Caco-2 (cell line): Measurements from ENCODE around the gene CTCF. TPM values are rescaled to one million over a fixed set of nuclear protein-coding genes. Genes with fewer than 3 reads are reported as not detected.

Source experiments
- BruUV-seq: library from RNA; stranded (reverse); fragments of 400-500 nt; replicated peaks from 2 replicates; lab custom pipeline; 2021; lab: Mats Ljungman, UMichigan
- CTCF ChIA-PET: fragments of 300-600 bp; sonication (Branson Sonifier 250); formaldehyde crosslinking; loops from one replicate; lab custom pipeline; 2022; ENCODE audit warnings: antibody characterized with exemption; lab: Charles Lee
- POLR2A ChIA-PET: fragments of 300-600 bp; sonication (Branson Sonifier 250); formaldehyde crosslinking; loops from one replicate; lab custom pipeline; 2022; ENCODE audit warnings: antibody characterized with exemption; lab: Charles Lee
- DNase-seq, 2 experiments: peaks; one replicate each; pipeline versions ENCODE4 v3.0.0 to v3.0.0-alpha.2; 2020 to 2022
- H3K27me3 ChIP-seq: replicated peaks from 2 replicates; pipeline ENCODE4 v1.6.0; 2011; ENCODE audit warnings: low read length; ENCODE audit not compliant: control insufficient read depth, insufficient read depth
- H3K36me3 ChIP-seq: 2 replicates; pipeline ENCODE4 v1.5.1; 2011; ENCODE audit warnings: low read length; ENCODE audit not compliant: control insufficient read depth, insufficient read depth
- H3K4me1 ChIP-seq: fragments of 250-450 bp; sonication (Bioruptor Pico); 2 replicates; pipeline ENCODE4 v1.5.1; 2020; ENCODE audit warnings: mild to moderate bottlenecking
- H3K4me3 ChIP-seq: 2 replicates; pipeline ENCODE4 v1.5.1; 2011; ENCODE audit warnings: low read depth, mild to moderate bottlenecking, control low read depth, low read length
- H3K9me3 ChIP-seq: fragments of 250-450 bp; sonication (Bioruptor Pico); 2 replicates; pipeline ENCODE4 v1.5.1; 2020; ENCODE audit warnings: mild to moderate bottlenecking, moderate library complexity
- H3K27ac Mint-ChIP-seq: one replicate; pipeline ENCODE4 v1.8.0; 2022; ENCODE audit warnings: mixed read lengths; ENCODE audit not compliant: unreplicated experiment
- H3K27me3 Mint-ChIP-seq: one replicate; pipeline ENCODE4 v1.8.0; 2022; ENCODE audit warnings: mixed read lengths; ENCODE audit not compliant: insufficient read depth, unreplicated experiment
- H3K36me3 Mint-ChIP-seq: one replicate; pipeline ENCODE4 v1.8.0; 2022; ENCODE audit warnings: mild to moderate bottlenecking, mixed read lengths; ENCODE audit not compliant: insufficient read depth, unreplicated experiment
- H3K4me1 Mint-ChIP-seq: one replicate; pipeline ENCODE4 v1.8.0; 2022; ENCODE audit warnings: low read depth, mixed read lengths; ENCODE audit not compliant: unreplicated experiment
- H3K4me3 Mint-ChIP-seq: one replicate; pipeline ENCODE4 v1.8.0; 2022; ENCODE audit warnings: mild to moderate bottlenecking, moderate library complexity, mixed read lengths; ENCODE audit not compliant: unreplicated experiment
- H3K9me3 Mint-ChIP-seq: one replicate; pipeline ENCODE4 v1.8.0; 2022; ENCODE audit warnings: mixed read lengths; ENCODE audit not compliant: unreplicated experiment
- intact Hi-C: fragments of 100-400 bp; cut with micrococcal nuclease; formaldehyde crosslinking; loops from one replicate; pipeline ENCODE4 v1.10.0; 2022; ENCODE audit not compliant: unreplicated experiment
- total RNA-seq: library from RNA; stranded (reverse); gene quantifications from 2 replicates; pipeline ENCODE4 v1.2.3, GENCODE V29; 2022
- TF ChIP-seq, protein P1 (sequence below), 2 experiments: fragments of 200-600 bp in 1 of 2; IDR thresholded peaks; 1 replicate in 1 of 2; 2 replicates in 1 of 2; pipeline versions ENCODE4 v1.5.1 to v1.8.0; 2011 to 2022; ENCODE audit warnings: antibody characterized with exemption in 1 of 2, control low read depth in 1 of 2, inconsistent platforms in 1 of 2, low read depth in 1 of 2, low read length in 1 of 2, mild to moderate bottlenecking in 1 of 2, moderate library complexity in 1 of 2; ENCODE audit not compliant: insufficient read depth in 1 of 2, severe bottlenecking in 1 of 2, unreplicated experiment in 1 of 2

The CTCF gene
- total RNA-seq, 1 experiment from 2014 or later = 67.8 TPM

DNA sequence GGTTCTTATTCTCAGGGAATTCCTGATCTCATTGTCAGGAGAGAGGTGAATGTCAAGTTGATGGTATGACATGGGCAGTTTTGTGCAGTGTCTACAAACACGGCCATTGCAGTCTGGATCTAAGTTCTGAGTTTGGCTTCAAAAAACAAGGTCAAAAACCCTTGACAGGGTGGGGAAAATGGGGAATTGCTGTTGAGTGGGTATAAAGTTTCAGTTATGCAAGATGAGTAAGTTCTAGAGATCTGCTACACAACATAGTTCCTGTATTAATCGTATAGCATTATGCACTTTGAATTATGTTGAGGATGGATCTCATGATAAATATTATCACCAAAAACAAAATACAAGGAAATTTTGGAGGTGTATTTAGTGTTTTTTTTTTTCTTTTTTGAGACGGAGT is 46.0 kb downstream of the CTCF start:
- H3K4me1 Mint-ChIP-seq = no peaks in the 10 kb centered on the region
- Histone ChIP-seq H3K36me3 (peaks cover 3% of the 10 kb centered on the region; the same call in 1 of the 2 replicates), H3K27me3 (no peaks in the 10 kb centered on the region), H3K4me1 (no peaks in the 10 kb centered on the region), H3K4me3 (no peak overlapping the region), H3K9me3 (no peaks in the 10 kb centered on the region; the same call in 1 of the 2 replicates)
- no peaks in the 10 kb centered on the region for H3K9me3 Mint-ChIP-seq
- no peak for DNase-seq
- H3K4me3 Mint-ChIP-seq = no peak overlapping the region
- intact Hi-C loops = no loop called here
- no peaks in the 10 kb centered on the region for H3K27me3 Mint-ChIP-seq
- H3K27ac Mint-ChIP-seq = no peak overlapping the region
- POLR2A ChIA-PET = no interaction called here
- BruUV-seq = no TSS peak
- H3K36me3 Mint-ChIP-seq = peaks cover 34% of the 10 kb centered on the region
- CTCF ChIA-PET = no interaction called here
- TF ChIP-seq, protein P1, sequence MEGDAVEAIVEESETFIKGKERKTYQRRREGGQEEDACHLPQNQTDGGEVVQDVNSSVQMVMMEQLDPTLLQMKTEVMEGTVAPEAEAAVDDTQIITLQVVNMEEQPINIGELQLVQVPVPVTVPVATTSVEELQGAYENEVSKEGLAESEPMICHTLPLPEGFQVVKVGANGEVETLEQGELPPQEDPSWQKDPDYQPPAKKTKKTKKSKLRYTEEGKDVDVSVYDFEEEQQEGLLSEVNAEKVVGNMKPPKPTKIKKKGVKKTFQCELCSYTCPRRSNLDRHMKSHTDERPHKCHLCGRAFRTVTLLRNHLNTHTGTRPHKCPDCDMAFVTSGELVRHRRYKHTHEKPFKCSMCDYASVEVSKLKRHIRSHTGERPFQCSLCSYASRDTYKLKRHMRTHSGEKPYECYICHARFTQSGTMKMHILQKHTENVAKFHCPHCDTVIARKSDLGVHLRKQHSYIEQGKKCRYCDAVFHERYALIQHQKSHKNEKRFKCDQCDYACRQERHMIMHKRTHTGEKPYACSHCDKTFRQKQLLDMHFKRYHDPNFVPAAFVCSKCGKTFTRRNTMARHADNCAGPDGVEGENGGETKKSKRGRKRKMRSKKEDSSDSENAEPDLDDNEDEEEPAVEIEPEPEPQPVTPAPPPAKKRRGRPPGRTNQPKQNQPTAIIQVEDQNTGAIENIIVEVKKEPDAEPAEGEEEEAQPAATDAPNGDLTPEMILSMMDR (IDR thresholded peaks at IDR 0.05; ENCODE audit: insufficient read depth in 1 of 2, low read depth in 1 of 2, low read length in 1 of 2, severe bottlenecking in 1 of 2, unreplicated experiment in 1 of 2) = no peak

DNA sequence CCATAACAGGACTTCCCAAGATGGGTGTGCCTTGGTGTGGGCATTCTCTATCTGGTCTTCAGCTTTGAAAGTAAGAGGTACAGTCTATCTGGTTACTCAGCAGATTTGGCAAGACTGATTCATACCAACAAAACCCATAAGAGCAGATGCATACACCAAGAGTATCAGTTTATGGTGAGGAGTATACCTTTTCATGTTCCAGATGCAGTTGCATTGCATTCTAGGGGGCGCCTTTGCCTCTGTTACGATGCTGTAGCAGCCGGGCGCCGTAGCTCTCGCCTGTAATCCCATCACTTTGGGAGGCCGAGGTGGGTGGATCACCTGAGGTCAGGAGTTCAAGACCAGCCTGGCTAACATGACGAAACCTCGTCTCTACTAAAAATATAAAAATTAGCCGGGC is 51.5 kb downstream of the CTCF start:
- H3K4me3 Mint-ChIP-seq = no peak overlapping the region
- intact Hi-C loops = loop anchor here (1.0 kb wide), 1 partner anchor 16 kb away; no protein-coding TSS in a partner anchor
- Histone ChIP-seq H3K4me1 (no peaks in the 10 kb centered on the region), H3K9me3 (no peaks in the 10 kb centered on the region; the same call in 1 of the 2 replicates), H3K4me3 (no peak overlapping the region), H3K36me3 (peaks cover 3% of the 10 kb centered on the region; the same call in 1 of the 2 replicates), H3K27me3 (no peaks in the 10 kb centered on the region)
- no TSS peak for BruUV-seq
- no peaks in the 10 kb centered on the region for H3K9me3 Mint-ChIP-seq
- H3K27ac Mint-ChIP-seq = no peak overlapping the region
- peak in 1 of 2 experiments; percentile 44 for DNase-seq
- H3K27me3 Mint-ChIP-seq = no peaks in the 10 kb centered on the region
- ChIA-PET CTCF (interaction anchor here (0.6 kb wide), 1 partner anchor 27 kb away, joined by 3 read pairs; no protein-coding TSS in a partner anchor), POLR2A (no interaction called here)
- TF ChIP-seq, protein P1 (IDR thresholded peaks at IDR 0.05; ENCODE audit: insufficient read depth in 1 of 2, low read depth in 1 of 2, low read length in 1 of 2, severe bottlenecking in 1 of 2, unreplicated experiment in 1 of 2) = peak in 1 of 2 experiments; percentile 28
- no peaks in the 10 kb centered on the region for H3K4me1 Mint-ChIP-seq
- peaks cover 74% of the 10 kb centered on the region for H3K36me3 Mint-ChIP-seq

DNA sequence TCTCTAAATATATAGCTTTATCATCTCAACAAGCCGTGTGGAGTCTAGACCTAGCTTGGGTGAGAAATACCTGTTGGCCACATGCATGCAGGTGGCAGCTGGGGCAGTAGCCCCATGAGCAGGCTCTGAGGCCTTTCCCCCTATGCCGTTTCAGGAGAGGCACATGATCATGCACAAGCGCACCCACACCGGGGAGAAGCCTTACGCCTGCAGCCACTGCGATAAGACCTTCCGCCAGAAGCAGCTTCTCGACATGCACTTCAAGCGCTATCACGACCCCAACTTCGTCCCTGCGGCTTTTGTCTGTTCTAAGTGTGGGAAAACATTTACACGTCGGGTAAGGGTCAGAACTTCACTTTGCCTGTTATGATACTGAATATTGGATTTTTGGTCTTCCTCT is 65.9 kb downstream of the CTCF start:
- H3K36me3 Mint-ChIP-seq = peaks cover 94% of the 10 kb centered on the region
- H3K4me1 Mint-ChIP-seq = no peaks in the 10 kb centered on the region
- H3K9me3 Mint-ChIP-seq = no peaks in the 10 kb centered on the region
- ChIA-PET POLR2A (no interaction called here), CTCF (interaction anchor here (0.8 kb wide), 1 partner anchor 15 kb away, joined by 3 read pairs; no protein-coding TSS in a partner anchor)
- Histone ChIP-seq H3K4me3 (no peak overlapping the region), H3K27me3 (no peaks in the 10 kb centered on the region), H3K9me3 (no peaks in the 10 kb centered on the region), H3K4me1 (no peaks in the 10 kb centered on the region), H3K36me3 (peaks cover 5% of the 10 kb centered on the region)
- DNase-seq = no peak
- no TSS peak for BruUV-seq
- H3K27ac Mint-ChIP-seq = no peak overlapping the region
- TF ChIP-seq, protein P1 (IDR thresholded peaks at IDR 0.05; ENCODE audit: insufficient read depth in 1 of 2, low read depth in 1 of 2, low read length in 1 of 2, severe bottlenecking in 1 of 2, unreplicated experiment in 1 of 2) = no peak
- no peaks in the 10 kb centered on the region for H3K27me3 Mint-ChIP-seq
- H3K4me3 Mint-ChIP-seq = no peak overlapping the region
- intact Hi-C loops = no loop called here
